GM12801 (cell line): ENCODE data around the gene SLC45A1.

Source experiments
- CTCF ChIP-seq: IDR thresholded peaks from one replicate; pipeline ENCODE4 v1.5.1; 2011; ENCODE audit warnings: control low read depth; ENCODE audit not compliant: insufficient read length; ENCODE audit errors: extremely low read depth

Gene SLC45A1

GRCh38 chr1:8317647-8318381 is at the start of gene SLC45A1:
SLC45A1 (plus strand) TSS chr1:8318114; CDS start chr1:8324330, 6,216 bp downstream.
- TF ChIP-seq CTCF, result no peak

- no peak for TF ChIP-seq CTCF
These were observed 44.9 kb upstream of the SLC45A1 start for GRCh38 chr1:8273036-8273435.

GRCh38 chr1:8274352-8274751 is 43.6 kb upstream of the SLC45A1 start:
- no peak for TF ChIP-seq CTCF

- no peak for TF ChIP-seq CTCF
These were observed 41.6 kb upstream of the SLC45A1 start for GRCh38 chr1:8276173-8276914.

GRCh38 chr1:8276932-8277331 is 41.0 kb upstream of the SLC45A1 start:
- TF ChIP-seq CTCF, result no peak

- no peak for TF ChIP-seq CTCF
These were observed 35.9 kb upstream of the SLC45A1 start for GRCh38 chr1:8281843-8282509.
